ENCODE measurements around the gene LRRC4C.

DNA sequence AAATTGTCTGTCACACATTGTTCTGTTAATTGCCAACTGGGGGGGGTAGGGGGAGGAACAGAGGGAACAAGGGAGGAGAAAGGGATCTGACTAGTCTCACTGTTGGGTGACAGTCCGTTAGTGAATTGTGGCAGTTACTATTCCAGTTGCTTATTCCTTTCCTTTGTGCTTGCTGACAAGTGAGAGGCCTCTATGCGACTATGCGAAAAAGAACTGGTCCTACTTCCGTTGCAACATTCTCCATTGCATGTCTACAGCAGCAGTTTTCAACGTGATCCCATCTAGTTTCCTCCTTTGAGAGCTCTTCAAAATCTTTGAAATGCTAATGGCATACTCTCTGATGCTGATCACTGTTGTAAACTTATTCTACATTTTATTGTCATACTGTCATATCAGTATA is 672.2 kb downstream of the LRRC4C start:
- TF ChIP-seq TAF1 (IDR thresholded peaks at IDR 0.05; ENCODE audit: low read depth) (no peak), EZH2 (IDR thresholded peaks at IDR 0.05; ENCODE audit: borderline replicate concordance, insufficient read depth, low read length, poor library complexity, severe bottlenecking) (no peak), RAD21 (conservative IDR thresholded peaks at IDR 0.05) (no peak), POLR2AphosphoS5 (IDR thresholded peaks at IDR 0.05) (peak; percentile 8)
- TF ChIP-seq, protein P1, sequence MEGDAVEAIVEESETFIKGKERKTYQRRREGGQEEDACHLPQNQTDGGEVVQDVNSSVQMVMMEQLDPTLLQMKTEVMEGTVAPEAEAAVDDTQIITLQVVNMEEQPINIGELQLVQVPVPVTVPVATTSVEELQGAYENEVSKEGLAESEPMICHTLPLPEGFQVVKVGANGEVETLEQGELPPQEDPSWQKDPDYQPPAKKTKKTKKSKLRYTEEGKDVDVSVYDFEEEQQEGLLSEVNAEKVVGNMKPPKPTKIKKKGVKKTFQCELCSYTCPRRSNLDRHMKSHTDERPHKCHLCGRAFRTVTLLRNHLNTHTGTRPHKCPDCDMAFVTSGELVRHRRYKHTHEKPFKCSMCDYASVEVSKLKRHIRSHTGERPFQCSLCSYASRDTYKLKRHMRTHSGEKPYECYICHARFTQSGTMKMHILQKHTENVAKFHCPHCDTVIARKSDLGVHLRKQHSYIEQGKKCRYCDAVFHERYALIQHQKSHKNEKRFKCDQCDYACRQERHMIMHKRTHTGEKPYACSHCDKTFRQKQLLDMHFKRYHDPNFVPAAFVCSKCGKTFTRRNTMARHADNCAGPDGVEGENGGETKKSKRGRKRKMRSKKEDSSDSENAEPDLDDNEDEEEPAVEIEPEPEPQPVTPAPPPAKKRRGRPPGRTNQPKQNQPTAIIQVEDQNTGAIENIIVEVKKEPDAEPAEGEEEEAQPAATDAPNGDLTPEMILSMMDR (IDR thresholded peaks at IDR 0.05; ENCODE audit: poor library complexity, severe bottlenecking) = no peak

All from neural cell (in vitro differentiated cells).